K562 (cell line): ENCODE results near the gene PADI4. TPM values are rescaled to one million over a fixed set of nuclear protein-coding genes. Genes with fewer than 3 reads are reported as not detected.

Experiments used
- ATAC-seq: fragments of 200-7000 bp; cut with Tn5 transposase; 3 replicates; pipeline ENCODE4 v1.9.1; 2020; ENCODE audit warnings: moderate library complexity
- BruUV-seq: library from RNA; stranded (reverse); fragments of 400-500 nt; replicated peaks from 2 replicates; lab custom pipeline; 2021; lab: Mats Ljungman, UMichigan
- CTCF ChIA-PET: fragments of 300-600 bp; formaldehyde crosslinking; extraction: SDS; loops from one replicate; lab custom pipeline; 2021; ENCODE audit warnings: low intra/inter-chr PET ratio; lab: Yijun Ruan, JAX
- POLR2A ChIA-PET: fragments of 300-600, 350-650 bp; sonication (Branson Sonifier 250); formaldehyde crosslinking; extraction: SDS; loops from one replicate; lab custom pipeline; 2021; ENCODE audit warnings: antibody characterized with exemption, inconsistent platforms; lab: Yijun Ruan, JAX
- DNase-seq, 4 experiments: peaks; one replicate each; pipeline versions ENCODE4 v3.0.0 to v3.0.0-alpha.2; 2011 to 2018; ENCODE audit warnings: low spot score in 3 of 4, mixed read lengths in 3 of 4; ENCODE audit errors: extremely low read depth in 1 of 4
- FAIRE-seq: peaks from 2 replicates; lab custom pipeline; 2011; peaks lifted over from hg19 to GRCh38; lab: Jason Lieb, UNC
- H2AFZ ChIP-seq: 2 replicates; pipeline ENCODE4 v1.6.0; 2011; ENCODE audit warnings: low read depth, low read length, control low read depth, inconsistent platforms
- H3K27ac ChIP-seq: fragments of 200-600 bp; 3 replicates; pipeline ENCODE4 v1.8.0; 2011; ENCODE audit warnings: low read depth, mild to moderate bottlenecking, control low read depth, inconsistent platforms, low read length, moderate library complexity, mixed read lengths; ENCODE audit errors: extremely low read depth
- H3K27me3 ChIP-seq, 2 experiments: fragments of 300-600 bp in 1 of 2; 2 replicates in 1 of 2; 3 replicates in 1 of 2; pipeline versions ENCODE4 v1.6.0 to v1.8.0; 2011; ENCODE audit warnings: inconsistent platforms in 2 of 2, low read length in 2 of 2, mild to moderate bottlenecking in 1 of 2, mixed read lengths in 1 of 2, moderate library complexity in 1 of 2; ENCODE audit not compliant: control insufficient read depth in 2 of 2, insufficient read depth in 2 of 2
- H3K36me3 ChIP-seq: fragments of 300-600 bp; 3 replicates; pipeline ENCODE4 v1.8.0; 2011; ENCODE audit warnings: mild to moderate bottlenecking, low read length, inconsistent platforms; ENCODE audit not compliant: control insufficient read depth, insufficient read depth
- H3K4me1 ChIP-seq, 2 experiments: fragments of 200-600 bp in 1 of 2; replicated peaks in 1 of 2; 2 replicates in 1 of 2; 3 replicates in 1 of 2; pipeline versions ENCODE4 v1.5.1 to v1.8.0; 2011; ENCODE audit warnings: inconsistent platforms in 2 of 2, low read length in 2 of 2, mild to moderate bottlenecking in 1 of 2, mixed read lengths in 1 of 2, moderate library complexity in 1 of 2; ENCODE audit not compliant: control insufficient read depth in 2 of 2, insufficient read depth in 2 of 2
- H3K4me2 ChIP-seq: 2 replicates; pipeline ENCODE4 v1.6.1; 2011; ENCODE audit warnings: low read length, control low read depth, inconsistent platforms, mixed read lengths; ENCODE audit not compliant: insufficient read depth
- H3K4me3 ChIP-seq: fragments of 200-600 bp; sonication (generic), shearing (Covaris generic); 2 replicates; pipeline ENCODE4 v1.5.1; 2016; ENCODE audit warnings: control low read depth, inconsistent platforms
- H3K79me2 ChIP-seq: fragments of 200-600 bp; 3 replicates; pipeline ENCODE4 v1.8.0; 2011; ENCODE audit warnings: low read length, inconsistent platforms; ENCODE audit not compliant: control insufficient read depth, insufficient read depth
- H3K9ac ChIP-seq, 2 experiments: 2 replicates each; pipeline versions ENCODE4 v1.6.0 to v1.6.1; 2011; ENCODE audit warnings: low read depth in 2 of 2, low read length in 2 of 2, control low read depth in 1 of 2, inconsistent platforms in 1 of 2, mild to moderate bottlenecking in 1 of 2, mixed read lengths in 1 of 2; ENCODE audit not compliant: insufficient read depth in 1 of 2
- H3K9me1 ChIP-seq: one replicate; pipeline ENCODE4 v1.6.0; 2011; ENCODE audit warnings: inconsistent platforms, mild to moderate bottlenecking, low read length, moderate library complexity; ENCODE audit not compliant: control insufficient read depth, insufficient read depth
- H3K9me3 ChIP-seq: replicated peaks from 2 replicates; pipeline ENCODE4 v1.5.1; 2011; ENCODE audit warnings: low read depth, low read length, inconsistent platforms; ENCODE audit not compliant: control insufficient read depth, insufficient read depth
- H4K20me1 ChIP-seq: replicated peaks from 2 replicates; pipeline ENCODE4 v1.6.1; 2011; ENCODE audit warnings: low read length, inconsistent platforms, mixed read lengths; ENCODE audit not compliant: control insufficient read depth, insufficient read depth
- ARID2 ChIP-seq: fragments of 450-650 bp; IDR thresholded peaks from 2 replicates; pipeline ENCODE4 v1.6.1; 2017; ENCODE audit warnings: antibody characterized with exemption, mild to moderate bottlenecking
- ATF3 ChIP-seq, 2 experiments: fragments of 450-650 bp in 1 of 2; sonication (generic) in 1 of 2; formaldehyde crosslinking in 1 of 2; IDR thresholded peaks in 1 of 2; conservative IDR thresholded peaks in 1 of 2; 2 replicates each; pipeline versions ENCODE4 v1.6.1 to v1.8.1; 2016 to 2023; ENCODE audit warnings: mild to moderate bottlenecking in 2 of 2, moderate library complexity in 2 of 2, inconsistent platforms in 1 of 2, missing genetic modification reagents in 1 of 2
- CBFA2T2 ChIP-seq: fragments of 450-650 bp; conservative IDR thresholded peaks from 2 replicates; pipeline ENCODE4 v1.6.1; 2017; ENCODE audit warnings: mild to moderate bottlenecking
- CBX5 ChIP-seq: IDR thresholded peaks from 2 replicates; pipeline ENCODE4 v1.6.1; 2014; ENCODE audit warnings: low read depth, borderline replicate concordance
- GTF2A2 ChIP-seq: IDR thresholded peaks from 2 replicates; pipeline ENCODE4 v1.6.1; 2016; ENCODE audit warnings: mild to moderate bottlenecking, missing genetic modification characterization, missing compliant biosample characterization
- HNRNPK ChIP-seq: fragments of 200-400 bp; formaldehyde crosslinking; IDR thresholded peaks from one replicate; pipeline ENCODE4 v1.6.1; 2018; ENCODE audit warnings: mild to moderate bottlenecking, low read depth, low read length; ENCODE audit not compliant: poor library complexity, severe bottlenecking
- OTX1 ChIP-seq: fragments of 450-650 bp; formaldehyde crosslinking; IDR thresholded peaks from 2 replicates; pipeline ENCODE4 v1.4.0; 2022; ENCODE audit warnings: mild to moderate bottlenecking
- SMARCC2 ChIP-seq: fragments of 450-650 bp; IDR thresholded peaks from 2 replicates; pipeline ENCODE4 v1.6.1; 2017; ENCODE audit warnings: antibody characterized with exemption, moderate library complexity, mild to moderate bottlenecking, low read depth
- TRIM24 ChIP-seq, 2 experiments: fragments of 450-650 bp; IDR thresholded peaks; 2 replicates each; pipeline ENCODE4 v1.6.1; 2016
- TRIM28 ChIP-seq: fragments of 450-650 bp; IDR thresholded peaks from 2 replicates; pipeline ENCODE4 v1.6.1; 2017
- ZBTB34 ChIP-seq: fragments of 250-450 bp; sonication (Bioruptor Pico); IDR thresholded peaks from 2 replicates; pipeline ENCODE4 v1.8.0; 2021; ENCODE audit warnings: mild to moderate bottlenecking, moderate library complexity
- ZNF695 ChIP-seq: fragments of 450-650 bp; formaldehyde crosslinking; IDR thresholded peaks from 2 replicates; pipeline ENCODE4 v1.4.0; 2020; ENCODE audit warnings: mild to moderate bottlenecking, moderate library complexity
- WGBS: fragments of 100-300 bp; shearing (Covaris generic); methylation state at CpG from one replicate; pipeline ENCODE4 v1.1.6; 2016; ENCODE audit warnings: low coverage, mixed read lengths; ENCODE audit not compliant: insufficient coverage; ENCODE audit errors: missing lambda C conversion rate; 5-methylcytosine and 5-hydroxymethylcytosine counted together
- in situ Hi-C: fragments of 300-500 bp; cut with MboI; formaldehyde crosslinking; loops from 4 replicates; pipeline ENCODE4 v1.15.0; 2018; ENCODE audit warnings: inconsistent platforms, mixed read lengths
- intact Hi-C: fragments of 100-400 bp; cut with micrococcal nuclease; formaldehyde crosslinking; loops from 2 replicates; pipeline ENCODE4 v1.14.2; 2022
- polyA plus RNA-seq, 8 experiments: library from polyadenylated mRNA; depleted of rRNA in 4 of 8; stranded (reverse) in 5 of 8; unstranded in 3 of 8; fragments of >200 nt; fragmentation: Nextera tagmentation in 2 of 8; fragmentation: Illumina TruSeq in 1 of 8; extraction: Ambion mirVana in 2 of 8; extraction: Trizol in 1 of 8; gene quantifications; 2 replicates each; pipeline versions ENCODE4 v1.2.1 to v1.2.3, GENCODE V29; 2011 to 2014; ENCODE audit warnings: inconsistent platforms in 1 of 8, missing spikeins in 1 of 8
- total RNA-seq, 7 experiments: library from RNA; depleted of rRNA in 6 of 7; stranded (reverse); fragments of >200 nt in 6 of 7; fragmentation: Illumina TruSeq in 2 of 7; extraction: Trizol in 2 of 7; gene quantifications; 2 replicates each; pipeline versions ENCODE4 v1.2.1 to v1.2.3, GENCODE V29; 2011 to 2021; ENCODE audit warnings: low replicate concordance in 1 of 7

PADI4 gene
- total and polyA plus RNA-seq, 9 of the 15 experiments (the other 6 are each of a cell fraction or from before 2014, with no cell fraction given): 0.22 to 0.33 TPM; not detected in 7

- H3K36me3 ChIP-seq: no peaks in the 10 kb centered on the region
- H3K79me2 ChIP-seq: no peaks in the 10 kb centered on the region
- DNase-seq (no peak), FAIRE-seq (no peak), ATAC-seq (no peak)
- H2AFZ ChIP-seq: no peak overlapping the region
- no peaks in the 10 kb centered on the region for H3K9me1 ChIP-seq
- ChIA-PET CTCF (no interaction called here), POLR2A (interaction anchor here (0.8 to 1.9 kb wide), 3 partner anchors 10 to 36 kb away, joined by 3 to 7 read pairs (median 3); no protein-coding TSS in a partner anchor)
- H3K4me2 ChIP-seq: peak overlapping the region; percentile 16; the same call in 1 of the 2 replicates
- H3K9me3 ChIP-seq: no peaks in the 10 kb centered on the region
- in situ Hi-C loops (no loop called here), intact Hi-C loops (no loop called here)
- H3K4me1 ChIP-seq: peaks cover 0 to 6% of the 10 kb centered on the region in 2 experiments; a peak in 4 of 5 replicates
- no peak overlapping the region for H3K9ac ChIP-seq
- peaks cover 63 to 74% of the 10 kb centered on the region in 2 experiments for H3K27me3 ChIP-seq
- 1% methylated on average over 10 of the region's 10 CpGs for WGBS
- BruUV-seq: no TSS peak
- H3K4me3 ChIP-seq: no peak overlapping the region
- H3K27ac ChIP-seq: no peak overlapping the region
- peaks cover 11% of the 10 kb centered on the region for H4K20me1 ChIP-seq
- TF ChIP-seq HNRNPK (no peak), ATF3 (IDR thresholded peaks at IDR 0.05) (no peak), ATF3 (CRISPR knock-in tag; conservative IDR thresholded peaks at IDR 0.05) (no peak), ZBTB34 (CRISPR knock-in tag) (no peak), CBX5 (no peak), TRIM28 (no peak), ZNF695 (CRISPR knock-in tag) (no peak), TRIM24 (IDR thresholded peaks at IDR 0.05) (no peak), SMARCC2 (no peak), ARID2 (no peak), GTF2A2 (no peak), CBFA2T2 (0 out of 2 replicates have a peak, but pooled peaks have one; percentile 18), OTX1 (CRISPR knock-in tag) (no peak)
These were observed 84.3 kb downstream of the PADI4 start for GRCh38 chr1:17392199-17392740.
